HL-60 (cell line): Measurements from ENCODE around the gene TXNDC2.

Experiments used
- CTCF ChIP-seq: IDR thresholded peaks from one replicate; pipeline ENCODE4 v1.5.1; 2011; ENCODE audit warnings: low read length, control low read depth, inconsistent platforms; ENCODE audit not compliant: insufficient read depth
- POLR2AphosphoS5 ChIP-seq: IDR thresholded peaks from 2 replicates; pipeline ENCODE4 v1.6.1; 2012; ENCODE audit warnings: low read depth
- SPI1 ChIP-seq: IDR thresholded peaks from 2 replicates; pipeline ENCODE4 v1.6.1; 2012; ENCODE audit warnings: low read depth, mild to moderate bottlenecking, borderline replicate concordance
- TF ChIP-seq, protein P1 (sequence below): IDR thresholded peaks from 2 replicates; pipeline ENCODE4 v1.6.1; 2012; ENCODE audit warnings: low read depth; ENCODE audit not compliant: insufficient replicate concordance

GRCh38 chr18:9859232-9859631 is 26.5 kb upstream of the TXNDC2 start:
- TF ChIP-seq CTCF (no peak), POLR2AphosphoS5 (no peak), SPI1 (no peak)
- TF ChIP-seq, protein P1, sequence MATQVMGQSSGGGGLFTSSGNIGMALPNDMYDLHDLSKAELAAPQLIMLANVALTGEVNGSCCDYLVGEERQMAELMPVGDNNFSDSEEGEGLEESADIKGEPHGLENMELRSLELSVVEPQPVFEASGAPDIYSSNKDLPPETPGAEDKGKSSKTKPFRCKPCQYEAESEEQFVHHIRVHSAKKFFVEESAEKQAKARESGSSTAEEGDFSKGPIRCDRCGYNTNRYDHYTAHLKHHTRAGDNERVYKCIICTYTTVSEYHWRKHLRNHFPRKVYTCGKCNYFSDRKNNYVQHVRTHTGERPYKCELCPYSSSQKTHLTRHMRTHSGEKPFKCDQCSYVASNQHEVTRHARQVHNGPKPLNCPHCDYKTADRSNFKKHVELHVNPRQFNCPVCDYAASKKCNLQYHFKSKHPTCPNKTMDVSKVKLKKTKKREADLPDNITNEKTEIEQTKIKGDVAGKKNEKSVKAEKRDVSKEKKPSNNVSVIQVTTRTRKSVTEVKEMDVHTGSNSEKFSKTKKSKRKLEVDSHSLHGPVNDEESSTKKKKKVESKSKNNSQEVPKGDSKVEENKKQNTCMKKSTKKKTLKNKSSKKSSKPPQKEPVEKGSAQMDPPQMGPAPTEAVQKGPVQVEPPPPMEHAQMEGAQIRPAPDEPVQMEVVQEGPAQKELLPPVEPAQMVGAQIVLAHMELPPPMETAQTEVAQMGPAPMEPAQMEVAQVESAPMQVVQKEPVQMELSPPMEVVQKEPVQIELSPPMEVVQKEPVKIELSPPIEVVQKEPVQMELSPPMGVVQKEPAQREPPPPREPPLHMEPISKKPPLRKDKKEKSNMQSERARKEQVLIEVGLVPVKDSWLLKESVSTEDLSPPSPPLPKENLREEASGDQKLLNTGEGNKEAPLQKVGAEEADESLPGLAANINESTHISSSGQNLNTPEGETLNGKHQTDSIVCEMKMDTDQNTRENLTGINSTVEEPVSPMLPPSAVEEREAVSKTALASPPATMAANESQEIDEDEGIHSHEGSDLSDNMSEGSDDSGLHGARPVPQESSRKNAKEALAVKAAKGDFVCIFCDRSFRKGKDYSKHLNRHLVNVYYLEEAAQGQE, result no peak
